ENCODE data around the gene FXYD2. TPM values are rescaled to one million over a fixed set of nuclear protein-coding genes. Genes with fewer than 3 reads are reported as not detected.

The FXYD2 gene
- total and polyA plus RNA-seq, 9 of the 15 experiments (the other 6 are each of a cell fraction or from before 2014, with no cell fraction given) = not detected

DNA sequence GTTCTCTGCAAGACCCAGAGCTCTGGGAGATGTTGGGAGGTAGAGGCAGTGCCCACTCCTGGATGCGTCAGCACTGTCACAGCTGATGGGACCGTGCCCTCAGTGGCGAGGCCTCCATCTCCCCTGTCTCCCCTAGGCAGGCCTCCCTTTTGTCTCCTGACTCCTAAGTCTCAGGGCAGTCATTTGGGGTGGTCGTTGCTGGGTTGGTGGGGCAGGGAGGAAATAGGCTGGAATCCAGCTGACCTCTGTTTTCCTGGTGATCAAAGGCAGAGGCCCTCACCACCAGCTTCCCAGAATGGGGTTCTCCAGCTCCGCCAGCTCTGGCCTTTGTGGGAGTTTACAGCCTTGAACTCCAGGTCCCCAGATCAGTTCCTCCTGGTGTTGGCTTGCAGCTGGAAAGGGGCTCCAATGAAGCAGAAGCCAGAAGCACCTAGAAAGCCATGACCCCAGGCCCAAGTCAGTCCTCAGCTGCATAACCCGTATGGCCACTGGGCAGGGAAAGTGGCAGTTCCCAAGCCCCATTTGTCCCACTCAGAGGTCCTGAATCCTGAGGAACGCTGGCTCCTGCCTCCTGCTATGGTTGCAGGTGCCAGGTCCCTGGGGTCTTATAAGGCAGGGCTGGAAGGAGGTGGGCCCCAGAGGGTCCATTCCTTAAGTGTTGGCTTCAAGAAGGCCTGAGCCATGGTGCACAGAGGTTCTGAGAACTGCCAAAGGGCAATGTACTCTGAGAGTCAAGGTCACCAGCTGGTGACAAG is 7.3 kb upstream of the FXYD2 start:
- DNase-seq (ENCODE audit: extremely low read depth in 1 of 4, low spot score in 3 of 4) (no peak), ATAC-seq (no peak), FAIRE-seq (no peak)
- ChIA-PET POLR2A (no interaction called here), CTCF (ENCODE audit: low intra/inter-chr PET ratio) (no interaction called here)
- Histone ChIP-seq H3K4me2 (ENCODE audit: insufficient read depth, low read length) (no peak overlapping the region), H3K4me1 (replicated peaks in 1 of 2; ENCODE audit: control insufficient read depth in 2 of 2, insufficient read depth in 2 of 2, low read length in 2 of 2) (peaks cover 0 to 14% of the 10 kb centered on the region in 2 experiments; a peak in 2 of 5 replicates), H3K79me2 (ENCODE audit: control insufficient read depth, insufficient read depth, low read length) (no peaks in the 10 kb centered on the region), H3K9ac (ENCODE audit: insufficient read depth in 1 of 2, low read depth in 2 of 2, low read length in 2 of 2) (no peak overlapping the region), H3K9me3 (replicated peaks; ENCODE audit: control insufficient read depth, insufficient read depth, low read depth, low read length) (no peaks in the 10 kb centered on the region), H3K27me3 (ENCODE audit: control insufficient read depth in 2 of 2, insufficient read depth in 2 of 2, low read length in 2 of 2) (peaks cover 36 to 90% of the 10 kb centered on the region in 2 experiments; a peak in 4 of 5 replicates), H3K9me1 (ENCODE audit: control insufficient read depth, insufficient read depth, low read length) (peaks cover 3% of the 10 kb centered on the region), H4K20me1 (replicated peaks; ENCODE audit: control insufficient read depth, insufficient read depth, low read length) (0 out of 2 replicates have a peak, but pooled peaks cover 4% of the 10 kb centered on the region), H3K4me3 (no peak overlapping the region), H3K36me3 (ENCODE audit: control insufficient read depth, insufficient read depth, low read length) (no peaks in the 10 kb centered on the region), H3K27ac (ENCODE audit: extremely low read depth, low read depth, low read length) (no peak overlapping the region), H2AFZ (ENCODE audit: low read depth, low read length) (no peak overlapping the region)
- no TSS peak for BruUV-seq (replicated peaks)
- 5% methylated on average over 7 of the region's 7 CpGs for WGBS (ENCODE audit: insufficient coverage, low coverage, missing lambda C conversion rate)
- intact Hi-C loops (cut with micrococcal nuclease) = no loop called here
- in situ Hi-C loops (cut with MboI) = no loop called here
- no peak for TF ChIP-seq RBM14 (IDR thresholded peaks at IDR 0.05; ENCODE audit: borderline replicate concordance, insufficient read depth, low read depth, low read length)
- TF ChIP-seq KHSRP (IDR thresholded peaks at IDR 0.05) = no peak
- TF ChIP-seq MYBL2 (IDR thresholded peaks at IDR 0.05; ENCODE audit: low read depth) = no peak
- TF ChIP-seq MYBL2 (CRISPR knock-in tag; IDR thresholded peaks at IDR 0.05; ENCODE audit: borderline replicate concordance) = no peak
- TF ChIP-seq SAP30 (IDR thresholded peaks at IDR 0.05; ENCODE audit: borderline replicate concordance, insufficient read depth, low read depth, low read length, poor library complexity, severe bottlenecking) = no peak
- no peak for TF ChIP-seq ZNF79 (CRISPR knock-in tag; IDR thresholded peaks at IDR 0.05; ENCODE audit: low read depth)
- TF ChIP-seq C11orf30 (IDR thresholded peaks at IDR 0.05; ENCODE audit: low read depth) = no peak
- no peak for TF ChIP-seq ADNP (tag; IDR thresholded peaks at IDR 0.05)
- TF ChIP-seq, protein P1, sequence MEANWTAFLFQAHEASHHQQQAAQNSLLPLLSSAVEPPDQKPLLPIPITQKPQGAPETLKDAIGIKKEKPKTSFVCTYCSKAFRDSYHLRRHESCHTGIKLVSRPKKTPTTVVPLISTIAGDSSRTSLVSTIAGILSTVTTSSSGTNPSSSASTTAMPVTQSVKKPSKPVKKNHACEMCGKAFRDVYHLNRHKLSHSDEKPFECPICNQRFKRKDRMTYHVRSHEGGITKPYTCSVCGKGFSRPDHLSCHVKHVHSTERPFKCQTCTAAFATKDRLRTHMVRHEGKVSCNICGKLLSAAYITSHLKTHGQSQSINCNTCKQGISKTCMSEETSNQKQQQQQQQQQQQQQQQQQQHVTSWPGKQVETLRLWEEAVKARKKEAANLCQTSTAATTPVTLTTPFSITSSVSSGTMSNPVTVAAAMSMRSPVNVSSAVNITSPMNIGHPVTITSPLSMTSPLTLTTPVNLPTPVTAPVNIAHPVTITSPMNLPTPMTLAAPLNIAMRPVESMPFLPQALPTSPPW (CRISPR knock-in tag; IDR thresholded peaks at IDR 0.05) = no peak
- TF ChIP-seq HMG20B (CRISPR knock-in tag; IDR thresholded peaks at IDR 0.05) = no peak
- no peak for TF ChIP-seq KLF10 (CRISPR knock-in tag; IDR thresholded peaks at IDR 0.05)
- no peak for TF ChIP-seq FOXJ3 (CRISPR knock-in tag; IDR thresholded peaks at IDR 0.05)
- no peak for TF ChIP-seq RHOXF2B (CRISPR knock-in tag; conservative IDR thresholded peaks at IDR 0.05)
- TF ChIP-seq HEY1 (CRISPR knock-in tag; IDR thresholded peaks at IDR 0.05; ENCODE audit: borderline replicate concordance) = no peak
- no peak for TF ChIP-seq TEAD4 (IDR thresholded peaks at IDR 0.05; ENCODE audit: low read length)
- TF ChIP-seq TEAD4 (CRISPR knock-in tag; IDR thresholded peaks at IDR 0.05; ENCODE audit: borderline replicate concordance) = no peak
- TF ChIP-seq HSF4 (CRISPR knock-in tag; IDR thresholded peaks at IDR 0.05; ENCODE audit: borderline replicate concordance) = no peak
- TF ChIP-seq, protein P2, sequence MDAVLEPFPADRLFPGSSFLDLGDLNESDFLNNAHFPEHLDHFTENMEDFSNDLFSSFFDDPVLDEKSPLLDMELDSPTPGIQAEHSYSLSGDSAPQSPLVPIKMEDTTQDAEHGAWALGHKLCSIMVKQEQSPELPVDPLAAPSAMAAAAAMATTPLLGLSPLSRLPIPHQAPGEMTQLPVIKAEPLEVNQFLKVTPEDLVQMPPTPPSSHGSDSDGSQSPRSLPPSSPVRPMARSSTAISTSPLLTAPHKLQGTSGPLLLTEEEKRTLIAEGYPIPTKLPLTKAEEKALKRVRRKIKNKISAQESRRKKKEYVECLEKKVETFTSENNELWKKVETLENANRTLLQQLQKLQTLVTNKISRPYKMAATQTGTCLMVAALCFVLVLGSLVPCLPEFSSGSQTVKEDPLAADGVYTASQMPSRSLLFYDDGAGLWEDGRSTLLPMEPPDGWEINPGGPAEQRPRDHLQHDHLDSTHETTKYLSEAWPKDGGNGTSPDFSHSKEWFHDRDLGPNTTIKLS (IDR thresholded peaks at IDR 0.05; ENCODE audit: borderline replicate concordance, low read depth) = no peak
- TF ChIP-seq DNMT1 (IDR thresholded peaks at IDR 0.05) = no peak
- no peak for TF ChIP-seq RBFOX2 (IDR thresholded peaks at IDR 0.05; ENCODE audit: low read depth, low read length)
